Right atrium auricular region (tissue), 2 donors: ENCODE data around the gene AMN. TPM values are rescaled to one million over a fixed set of nuclear protein-coding genes. Genes with fewer than 3 reads are reported as not detected.

Experiments
- DNase-seq: peaks from one replicate; pipeline ENCODE4 v3.0.0-alpha.2; 2019; ENCODE audit warnings: low spot score
- H3K27ac ChIP-seq, 2 donors: fragments of 200-600 bp; sonication (generic); 1 replicate in 1 of 2; 2 replicates in 1 of 2; pipeline ENCODE4 v1.5.1; 2016 to 2019
- H3K27me3 ChIP-seq, 2 donors: fragments of 200-600 bp; sonication (generic); one replicate each; pipeline versions ENCODE4 v1.5.1 to v1.6.0; 2017 to 2019
- H3K36me3 ChIP-seq: fragments of 200-600 bp; sonication (generic); one replicate; pipeline ENCODE4 v1.5.1; 2016
- H3K4me1 ChIP-seq, 2 donors: fragments of 200-600 bp; sonication (generic); one replicate each; pipeline versions ENCODE4 v1.5.1 to v1.6.0; 2017 to 2019
- H3K4me3 ChIP-seq, 2 donors: fragments of 200-600 bp; sonication (generic); 1 replicate in 1 of 2; 2 replicates in 1 of 2; pipeline ENCODE4 v1.5.1; 2017 to 2019; ENCODE audit warnings: mild to moderate bottlenecking in 1 of 2, moderate library complexity in 1 of 2
- H3K9me3 ChIP-seq, 2 donors: fragments of 200-600 bp; sonication (generic); one replicate each; pipeline ENCODE4 v1.5.1; 2019
- CTCF ChIP-seq, 2 donors: fragments of 200-600 bp; sonication (generic); IDR thresholded peaks; one replicate each; pipeline ENCODE4 v1.5.1; 2019; ENCODE audit warnings: antibody characterized with exemption in 2 of 2
- total RNA-seq, 2 donors: library from RNA; depleted of rRNA; stranded (reverse); fragments of >200 nt; gene quantifications; one replicate each; pipeline ENCODE4 v1.1.0, GENCODE V29; 2016

The AMN gene
- total RNA-seq, 2 donors from 2014 or later: 0.71 TPM; not detected in 1

- H3K27ac ChIP-seq: no peak overlapping the region
- DNase-seq: no peak
- peaks cover 12% of the 10 kb centered on the region for H3K36me3 ChIP-seq
- no peak overlapping the region for H3K4me3 ChIP-seq
- no peaks in the 10 kb centered on the region for H3K9me3 ChIP-seq
- no peaks in the 10 kb centered on the region for H3K4me1 ChIP-seq
- H3K27me3 ChIP-seq: no peaks in the 10 kb centered on the region
- no peak for TF ChIP-seq CTCF (IDR thresholded peaks at IDR 0.05)
These were observed 43.4 kb upstream of the AMN start for GRCh38 chr14:102878970-102879460.

GRCh38 chr14:102882226-102882906 is 40.1 kb upstream of the AMN start:
- no peaks in the 10 kb centered on the region for H3K9me3 ChIP-seq
- no peaks in the 10 kb centered on the region for H3K27me3 ChIP-seq
- H3K27ac ChIP-seq: no peak overlapping the region
- H3K4me3 ChIP-seq: no peak overlapping the region
- TF ChIP-seq CTCF (IDR thresholded peaks at IDR 0.05): no peak
- DNase-seq: no peak
- peaks cover 9% of the 10 kb centered on the region for H3K36me3 ChIP-seq
- H3K4me1 ChIP-seq: no peaks in the 10 kb centered on the region

GRCh38 chr14:102883089-102883541 is 39.3 kb upstream of the AMN start:
- DNase-seq: no peak
- H3K4me3 ChIP-seq: no peak overlapping the region
- H3K4me1 ChIP-seq: no peaks in the 10 kb centered on the region
- peaks cover 9% of the 10 kb centered on the region for H3K36me3 ChIP-seq
- H3K27me3 ChIP-seq: no peaks in the 10 kb centered on the region
- no peak overlapping the region for H3K27ac ChIP-seq
- no peak for TF ChIP-seq CTCF (IDR thresholded peaks at IDR 0.05)
- no peaks in the 10 kb centered on the region for H3K9me3 ChIP-seq

- Histone ChIP-seq H3K27me3 (no peaks in the 10 kb centered on the region), H3K4me1 (no peaks in the 10 kb centered on the region), H3K9me3 (no peaks in the 10 kb centered on the region), H3K36me3 (peaks cover 9% of the 10 kb centered on the region), H3K27ac (no peak overlapping the region), H3K4me3 (no peak overlapping the region)
- no peak for TF ChIP-seq CTCF (IDR thresholded peaks at IDR 0.05)
- DNase-seq: no peak
These were observed 38.9 kb upstream of the AMN start for GRCh38 chr14:102883554-102883953.

GRCh38 chr14:102885737-102886447 is 36.6 kb upstream of the AMN start:
- Histone ChIP-seq H3K27me3 (no peaks in the 10 kb centered on the region), H3K4me1 (no peaks in the 10 kb centered on the region), H3K27ac (no peak overlapping the region), H3K4me3 (no peak overlapping the region), H3K9me3 (no peaks in the 10 kb centered on the region), H3K36me3 (peaks cover 9% of the 10 kb centered on the region)
- DNase-seq: no peak
- TF ChIP-seq CTCF (IDR thresholded peaks at IDR 0.05): no peak
